Raji (cell line): ENCODE results near the gene PLTP.

Experiments used
- POLR2A ChIP-seq: IDR thresholded peaks from 2 replicates; pipeline ENCODE4 v1.6.1; 2011; ENCODE audit warnings: low read depth, low read length, control low read depth; ENCODE audit not compliant: insufficient read depth

PLTP gene, protein sequence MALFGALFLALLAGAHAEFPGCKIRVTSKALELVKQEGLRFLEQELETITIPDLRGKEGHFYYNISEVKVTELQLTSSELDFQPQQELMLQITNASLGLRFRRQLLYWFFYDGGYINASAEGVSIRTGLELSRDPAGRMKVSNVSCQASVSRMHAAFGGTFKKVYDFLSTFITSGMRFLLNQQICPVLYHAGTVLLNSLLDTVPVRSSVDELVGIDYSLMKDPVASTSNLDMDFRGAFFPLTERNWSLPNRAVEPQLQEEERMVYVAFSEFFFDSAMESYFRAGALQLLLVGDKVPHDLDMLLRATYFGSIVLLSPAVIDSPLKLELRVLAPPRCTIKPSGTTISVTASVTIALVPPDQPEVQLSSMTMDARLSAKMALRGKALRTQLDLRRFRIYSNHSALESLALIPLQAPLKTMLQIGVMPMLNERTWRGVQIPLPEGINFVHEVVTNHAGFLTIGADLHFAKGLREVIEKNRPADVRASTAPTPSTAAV

DNA sequence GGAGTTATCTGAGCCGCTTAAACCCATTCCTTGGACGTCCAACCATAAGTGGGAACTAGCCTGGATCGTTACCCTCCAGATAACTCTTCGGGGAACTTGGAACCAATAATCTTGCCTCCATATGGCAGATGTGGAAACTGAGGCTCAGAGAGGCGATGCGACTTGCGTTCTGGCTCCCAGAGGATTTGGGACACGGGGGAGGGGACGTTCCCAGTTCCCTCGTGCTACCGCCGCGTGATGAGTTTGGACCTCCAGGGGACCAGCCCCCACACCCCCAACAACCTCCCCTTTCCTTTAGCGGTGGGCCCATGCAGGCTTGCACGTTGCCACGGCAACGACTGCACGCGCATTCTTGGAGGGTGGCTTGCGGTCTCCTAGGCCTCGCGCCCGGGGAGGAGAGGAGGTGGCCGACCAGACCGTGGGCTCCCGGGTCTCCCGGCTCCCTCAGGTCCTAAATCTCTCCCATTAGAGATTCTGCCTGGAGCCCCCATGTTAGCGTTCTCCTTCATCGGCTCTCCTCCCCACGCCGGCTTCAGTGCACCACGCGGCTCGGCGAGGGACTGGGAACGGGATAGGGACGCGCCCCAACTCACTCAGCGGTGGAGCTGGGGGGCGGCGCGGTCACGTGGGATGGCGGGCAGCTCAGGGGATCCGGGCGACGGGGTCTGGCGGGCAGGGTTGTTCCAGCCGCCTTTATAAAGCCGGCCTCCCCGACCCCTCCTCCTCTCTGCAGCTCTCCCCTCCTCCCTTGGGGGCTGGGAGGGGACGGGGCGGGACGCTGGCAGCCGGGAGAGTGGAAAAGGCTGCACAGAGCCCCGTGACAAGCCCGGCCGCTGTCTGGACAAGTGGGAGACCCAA, at the start of gene PLTP:
PLTP (minus strand) TSS at position 670 of the 858 bp plus-strand sequence. CDS start 703 bp downstream, outside the sequence.
- TF ChIP-seq POLR2A: no peak

DNA sequence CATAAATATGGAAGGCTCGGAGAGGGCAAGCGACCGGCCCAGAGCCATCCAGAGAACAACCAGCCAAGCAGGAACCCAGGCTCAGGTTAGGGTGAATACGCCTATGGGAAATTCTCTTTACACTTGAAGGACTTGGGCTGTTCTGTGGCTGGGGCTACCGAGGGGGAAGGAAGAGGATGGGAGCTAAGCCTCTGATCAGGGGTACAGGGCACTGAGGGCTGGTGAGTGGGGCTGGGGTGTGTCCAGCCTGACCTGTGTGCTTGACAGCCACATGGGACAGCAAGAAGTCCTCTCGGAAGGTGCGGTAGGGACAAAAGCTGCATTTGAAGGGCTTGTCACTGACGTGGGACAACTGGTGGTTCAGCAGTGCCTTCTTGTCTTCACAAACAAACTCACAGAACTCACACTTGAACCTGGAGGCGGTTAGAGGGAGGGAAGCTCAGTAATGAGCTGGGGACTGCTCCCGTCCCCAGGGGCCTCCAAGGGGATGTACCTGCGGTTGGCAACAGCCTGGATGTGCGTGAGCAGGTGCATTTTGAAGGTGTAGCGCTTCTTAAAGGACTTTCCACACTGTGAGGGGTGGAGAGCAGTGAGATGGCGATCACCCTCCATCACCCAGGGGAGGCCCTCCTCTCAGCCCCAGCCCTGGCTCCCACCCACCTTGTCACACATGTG, 48.1 kb upstream of the PLTP start:
- TF ChIP-seq POLR2A: no peak

DNA sequence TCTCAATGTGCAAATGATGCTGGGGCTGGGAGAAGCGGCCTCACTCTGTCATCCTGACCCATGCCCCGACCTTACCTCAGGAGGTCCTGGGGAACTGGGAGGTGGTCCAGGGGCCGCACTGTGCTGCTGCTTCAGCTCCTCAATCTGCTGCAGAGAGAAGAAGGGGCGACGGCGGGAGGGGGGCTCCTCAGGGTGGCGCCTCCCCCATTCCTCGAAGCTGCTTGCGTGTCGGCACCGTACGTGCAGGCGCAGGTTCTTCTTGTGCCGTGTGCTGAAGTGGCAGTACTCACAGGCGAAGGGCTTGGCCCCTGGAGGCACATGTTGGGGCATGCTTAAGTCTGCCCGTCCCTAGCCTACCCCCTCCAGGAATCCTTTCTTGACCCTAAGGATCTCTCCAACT, 47.2 kb upstream of the PLTP start:
- TF ChIP-seq POLR2A: no peak

DNA sequence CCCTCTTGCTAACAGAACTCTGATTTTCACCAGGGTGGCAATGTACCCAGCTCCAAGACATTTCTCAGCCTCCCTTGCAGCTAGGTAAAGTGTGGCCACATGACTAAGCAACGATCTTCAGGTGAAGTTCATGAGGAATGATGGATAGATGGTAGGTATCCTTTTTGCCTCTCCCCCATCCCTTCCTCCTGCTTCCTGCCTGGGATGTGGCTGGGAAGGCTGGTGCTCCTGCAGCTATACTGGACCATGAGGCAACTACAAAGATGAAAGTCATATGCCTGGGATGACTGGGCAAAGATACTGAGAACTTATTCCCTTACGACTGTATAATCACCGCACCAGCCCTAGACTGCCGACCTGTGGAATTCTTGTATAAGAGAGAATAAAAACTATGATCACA, 46.6 kb upstream of the PLTP start:
- no peak for TF ChIP-seq POLR2A

DNA sequence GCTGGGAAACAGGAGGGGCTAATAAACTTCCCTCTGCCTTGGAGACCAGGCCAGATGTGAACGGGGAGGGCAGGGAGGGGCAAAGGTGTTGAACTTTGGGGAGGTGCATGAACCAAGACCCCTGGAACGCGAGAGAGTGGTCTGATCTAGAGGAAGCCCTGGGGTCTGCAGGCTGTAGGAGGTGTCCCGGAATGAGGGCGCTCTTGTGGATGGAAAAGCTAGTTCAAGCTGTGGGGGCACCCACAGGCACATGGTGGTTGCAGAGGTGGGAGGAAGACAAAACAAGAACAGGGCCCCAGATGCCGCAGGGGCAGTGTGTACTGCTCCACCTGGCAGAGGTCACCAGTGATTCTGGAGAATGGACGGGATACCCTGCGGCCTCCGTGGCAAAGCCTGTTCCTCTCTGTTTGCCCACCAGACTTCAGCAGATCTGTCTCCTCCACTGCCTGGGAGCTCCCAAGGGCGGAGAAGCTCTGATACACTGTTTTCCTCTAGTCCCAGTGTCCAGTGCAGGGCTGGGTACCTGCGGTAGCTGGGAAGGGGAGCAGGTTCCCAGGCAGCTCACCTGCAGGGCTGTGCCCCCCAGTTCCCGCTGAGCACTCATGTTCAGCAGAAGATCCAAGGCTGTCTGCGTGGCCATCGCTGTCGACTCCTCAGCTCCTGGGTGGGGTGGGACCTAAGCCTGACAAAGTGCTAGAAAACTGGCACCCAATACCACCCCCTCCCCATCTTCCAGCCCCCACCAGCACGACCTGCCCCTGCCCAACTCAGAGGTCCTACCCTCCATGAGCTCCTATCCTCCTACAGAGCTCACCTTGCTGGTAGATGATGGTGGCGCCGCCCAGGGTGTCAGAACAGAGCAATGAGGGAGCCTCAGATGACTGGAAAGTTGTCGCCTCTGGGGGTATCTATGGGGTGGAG, 45.3 kb upstream of the PLTP start:
- TF ChIP-seq POLR2A: no peak

DNA sequence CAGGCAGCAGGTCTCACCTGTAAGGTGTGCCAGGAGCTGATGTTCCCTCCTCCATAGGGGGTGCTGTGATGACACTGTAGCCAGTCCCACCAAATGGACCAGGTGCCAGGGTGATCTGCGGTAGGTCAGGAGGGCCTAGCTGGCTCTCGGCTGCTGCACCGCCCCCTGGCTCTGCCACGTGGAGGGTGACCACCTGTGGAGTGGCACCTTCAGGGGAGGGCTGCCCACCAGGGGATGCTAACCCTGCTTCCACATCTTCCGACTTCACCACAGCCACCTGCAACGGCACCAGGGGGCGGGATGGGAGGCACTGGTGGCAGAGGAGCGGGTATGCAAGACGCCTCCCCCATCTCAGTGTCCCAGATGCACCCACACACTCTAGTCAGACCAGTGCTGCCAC, 41.7 kb upstream of the PLTP start:
- no peak for TF ChIP-seq POLR2A

DNA sequence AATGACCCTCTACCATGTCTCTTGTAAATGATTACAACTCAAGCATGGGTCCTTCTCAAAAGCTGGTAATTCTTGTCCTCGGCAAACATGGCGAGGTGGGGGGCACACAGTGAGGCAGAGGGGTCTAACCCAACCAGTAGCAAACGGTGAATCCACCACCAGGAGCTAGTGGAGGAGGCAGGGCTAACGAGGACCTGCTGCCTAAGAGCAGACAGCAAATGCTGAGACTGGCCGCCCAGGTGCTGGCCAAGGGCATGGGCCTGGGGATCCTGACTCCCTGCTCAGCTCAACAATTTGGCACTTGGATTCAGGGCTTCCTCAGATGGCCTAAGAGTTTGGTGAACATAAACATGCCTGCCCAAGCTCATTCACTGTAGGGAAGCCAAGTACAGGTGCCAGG, 40.9 kb upstream of the PLTP start:
- TF ChIP-seq POLR2A: no peak

DNA sequence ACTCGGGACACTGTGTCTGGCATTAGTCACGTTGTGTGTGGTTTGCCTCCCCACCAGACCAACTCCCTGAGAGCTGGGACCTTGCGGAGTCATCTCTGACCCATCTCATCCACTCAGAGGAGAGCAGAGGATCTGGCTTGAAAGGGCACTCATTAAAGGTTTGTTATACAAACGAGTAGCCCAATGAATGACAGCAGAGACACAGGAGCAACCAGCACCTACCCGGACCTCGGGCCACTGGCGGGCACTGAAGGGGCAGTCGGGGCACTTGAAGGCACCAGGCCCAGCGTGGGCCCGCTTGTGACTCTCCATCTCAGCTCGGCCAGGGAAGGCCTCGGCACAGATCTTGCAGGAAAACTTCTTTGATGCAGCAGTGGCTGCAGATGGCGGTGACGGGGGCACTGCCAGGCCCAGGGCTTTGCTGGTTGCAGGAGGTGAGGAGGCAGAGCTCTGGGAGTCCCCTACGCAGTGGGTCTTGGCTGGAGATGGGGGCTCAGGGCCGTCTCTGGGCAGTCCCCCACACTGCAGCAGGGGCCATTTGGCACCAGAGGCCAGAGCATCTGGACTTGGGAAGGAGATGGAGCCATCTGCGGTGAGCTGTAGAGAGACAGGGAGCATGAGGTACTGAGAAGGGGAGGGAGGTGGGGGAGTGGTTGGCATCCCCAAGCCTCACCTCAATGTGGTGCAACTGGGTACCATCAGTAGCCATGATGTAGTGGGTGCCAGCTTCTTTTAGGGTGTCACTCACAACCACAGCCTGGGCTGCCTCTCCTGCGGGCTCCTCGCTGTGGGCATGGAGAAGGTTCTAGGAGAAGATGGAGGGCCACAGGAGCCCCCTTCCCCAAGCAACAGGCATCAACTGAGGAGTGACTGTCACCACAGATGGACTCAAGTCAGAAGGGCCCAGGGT, 40.2 kb upstream of the PLTP start:
- no peak for TF ChIP-seq POLR2A

DNA sequence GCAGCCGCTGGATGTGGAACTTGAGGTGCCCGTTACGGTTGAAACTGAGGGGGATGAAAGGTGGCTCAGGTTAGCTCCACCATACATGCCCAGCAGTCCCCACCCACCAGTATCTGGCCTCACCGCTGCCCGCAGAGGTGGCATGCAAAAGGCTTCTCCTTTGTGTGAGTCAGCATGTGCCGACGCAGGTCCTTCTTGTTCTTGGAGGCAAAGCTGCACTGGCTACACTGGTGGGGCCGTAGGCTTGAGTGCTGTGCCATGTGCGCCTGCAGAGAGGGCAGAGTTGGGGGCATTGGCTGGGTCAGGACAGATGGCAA, 38.3 kb upstream of the PLTP start:
- TF ChIP-seq POLR2A: no peak

DNA sequence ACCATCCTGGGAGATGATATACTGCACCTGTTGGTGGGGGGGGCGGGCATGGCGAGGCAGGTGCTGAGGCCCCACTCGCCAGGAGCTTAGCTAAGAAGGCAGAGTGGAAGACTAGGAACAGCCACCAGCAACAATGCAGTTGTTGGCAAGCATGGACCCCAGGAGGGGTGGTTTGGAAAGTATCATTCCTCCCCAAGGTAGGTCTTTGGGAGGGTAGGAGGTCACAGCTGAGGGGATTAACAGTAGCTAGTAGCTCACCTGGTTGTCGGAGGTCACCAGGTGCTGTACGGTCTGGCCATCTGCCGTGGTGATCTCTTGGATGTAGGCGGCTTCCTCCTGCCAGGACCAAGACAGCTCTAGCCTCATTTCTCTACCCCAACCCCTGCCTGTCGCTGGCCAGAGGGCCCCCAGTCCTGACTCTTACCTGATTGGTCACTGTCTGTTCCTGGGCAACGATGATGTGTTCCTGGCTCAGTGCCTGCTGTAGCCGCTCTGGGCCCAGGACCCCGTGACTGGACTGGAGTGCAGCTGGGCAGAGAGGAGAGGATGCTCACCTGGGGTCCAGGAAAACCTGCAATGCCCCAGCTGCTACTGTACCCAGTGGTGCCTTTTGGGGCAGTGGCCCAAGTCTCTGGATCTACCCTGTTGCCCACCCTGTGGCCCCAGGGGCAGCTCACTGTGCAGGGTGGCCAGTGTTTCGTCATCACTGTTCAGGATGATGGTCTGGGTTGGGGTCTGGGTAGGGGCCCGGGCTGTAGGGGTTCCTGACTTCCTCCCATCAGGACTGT, 37.8 kb upstream of the PLTP start:
- no peak for TF ChIP-seq POLR2A

DNA sequence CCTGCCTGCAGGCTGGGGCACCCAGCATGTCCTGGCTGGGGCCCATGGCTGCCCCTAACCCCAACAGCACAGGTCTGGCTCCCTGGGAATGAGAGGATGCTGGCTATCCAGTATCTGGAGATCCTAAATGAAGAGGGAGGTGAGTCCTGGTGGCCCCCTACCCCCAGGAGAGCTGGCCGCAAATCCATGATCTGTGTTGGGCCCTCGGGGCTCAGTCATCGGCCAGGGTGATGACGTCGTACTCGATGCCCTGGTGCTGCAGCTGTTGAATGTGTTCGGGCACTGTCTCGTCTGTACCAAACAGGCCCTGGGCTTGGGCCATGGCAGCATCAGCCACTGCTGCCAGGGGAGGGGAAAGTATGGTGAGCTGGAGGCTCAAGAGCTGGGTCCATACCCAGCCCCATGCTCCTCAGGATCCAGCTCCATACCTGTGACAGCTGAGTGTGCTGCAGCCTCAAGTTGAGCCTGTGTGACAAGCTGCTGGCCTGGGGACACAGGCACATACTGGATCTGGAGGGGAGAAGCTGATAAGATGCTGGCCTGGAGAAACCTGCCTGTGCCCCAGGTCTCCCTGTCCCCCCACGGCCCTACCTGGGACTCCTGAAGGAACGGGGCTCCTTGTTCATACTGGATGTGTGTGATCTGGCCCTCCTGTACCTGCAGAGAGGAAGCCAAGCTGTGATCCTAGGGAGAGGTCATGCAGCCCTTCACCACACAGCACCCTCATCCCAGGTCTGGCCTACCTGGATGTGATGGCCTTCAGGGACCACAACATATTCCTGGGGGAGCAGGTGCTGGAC, 37.0 kb upstream of the PLTP start:
- TF ChIP-seq POLR2A: 0 out of 2 replicates have a peak, but pooled peaks have one; percentile 5

DNA sequence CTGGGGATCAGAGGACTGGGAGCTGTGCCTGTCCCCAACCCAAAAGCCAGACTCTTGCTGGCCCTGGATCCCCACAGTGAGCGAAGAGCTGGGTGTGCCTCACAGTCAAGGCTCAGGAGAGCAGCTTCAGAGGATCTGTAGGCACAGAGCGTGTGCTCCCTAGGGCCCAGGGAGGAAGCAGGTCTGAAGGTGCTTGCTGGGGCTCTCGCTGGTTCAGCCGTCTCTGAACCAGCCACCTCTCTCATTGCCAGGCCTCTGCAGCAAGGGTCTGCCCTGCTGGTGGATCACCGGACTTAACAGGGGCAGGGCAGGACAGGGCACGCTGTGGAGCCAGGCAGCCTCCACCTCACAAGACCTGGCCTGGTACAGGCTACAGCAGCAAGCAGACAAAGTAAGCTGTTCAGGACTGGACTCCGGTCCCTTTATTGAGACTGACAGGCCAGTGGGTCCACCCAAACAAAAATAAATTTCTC, 36.3 kb upstream of the PLTP start:
- no peak; the same call in 1 of the 2 replicates for TF ChIP-seq POLR2A
